GM19328 (cell line): ENCODE results near the gene LRRC58.

Source experiments
- ATAC-seq: cut with Tn5 transposase; IDR thresholded peaks from one replicate; pipeline ENCODE4 v1.9.1; 2021; ENCODE audit warnings: mild to moderate bottlenecking, moderate library complexity; ENCODE audit not compliant: unreplicated experiment

LRRC58 gene

GRCh38 chr3:120280566-120280965, 68.6 kb downstream of the LRRC58 start:
- ATAC-seq: no peak

- ATAC-seq: no peak
These were observed 69.1 kb downstream of the LRRC58 start for GRCh38 chr3:120280026-120280425.

GRCh38 chr3:120276767-120277166, 72.4 kb downstream of the LRRC58 start:
- ATAC-seq: no peak

GRCh38 chr3:120275618-120276017, 73.5 kb downstream of the LRRC58 start:
- no peak for ATAC-seq

GRCh38 chr3:120274739-120275167, 74.4 kb downstream of the LRRC58 start:
- ATAC-seq: no peak
